Fibroblast of villous mesenchyme (primary cell): ENCODE results near the gene SH3RF3. TPM values are rescaled to one million over a fixed set of nuclear protein-coding genes. Genes with fewer than 3 reads are reported as not detected.

ENCODE experiments used
- DNase-seq: peaks from one replicate; pipeline ENCODE4 v3.0.0-alpha.2; 2010; ENCODE audit warnings: low read depth
- H3K4me3 ChIP-seq: 2 replicates; pipeline ENCODE4 v1.5.1; 2011; ENCODE audit warnings: low read depth, mild to moderate bottlenecking, low read length
- total RNA-seq: library from RNA; depleted of rRNA; stranded (reverse); fragments of >200 nt; gene quantifications from 2 replicates; pipeline ENCODE4 v1.2.3, GENCODE V29; 2012
- TF ChIP-seq, protein P1 (sequence below): IDR thresholded peaks from 2 replicates; pipeline ENCODE4 v1.5.1; 2012; ENCODE audit warnings: low read depth, mild to moderate bottlenecking, low read length; ENCODE audit not compliant: insufficient read depth

Gene SH3RF3
- total RNA-seq, 1 donor: 13.4 TPM

DNA sequence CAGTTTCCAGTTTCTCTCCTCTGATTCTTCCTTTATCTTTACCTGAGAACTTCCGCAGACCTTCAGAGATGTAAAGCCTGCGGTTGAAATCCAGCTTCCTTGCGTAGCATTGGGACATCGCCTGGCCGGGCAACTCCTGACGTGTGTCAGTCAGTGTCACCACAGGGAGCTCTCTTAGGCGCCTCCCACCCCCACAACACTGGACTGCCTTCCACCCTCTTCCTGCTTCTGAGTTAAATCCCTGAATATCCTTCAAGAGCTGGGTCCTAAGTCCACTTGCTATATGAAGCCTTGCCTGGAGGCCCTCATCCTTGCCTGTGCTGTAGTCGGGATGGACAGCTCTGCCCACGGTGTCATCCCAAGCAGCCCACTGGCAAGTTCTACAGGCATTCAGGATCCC is 305.3 kb downstream of the SH3RF3 start:
- no peak overlapping the region for H3K4me3 ChIP-seq
- TF ChIP-seq, protein P1, sequence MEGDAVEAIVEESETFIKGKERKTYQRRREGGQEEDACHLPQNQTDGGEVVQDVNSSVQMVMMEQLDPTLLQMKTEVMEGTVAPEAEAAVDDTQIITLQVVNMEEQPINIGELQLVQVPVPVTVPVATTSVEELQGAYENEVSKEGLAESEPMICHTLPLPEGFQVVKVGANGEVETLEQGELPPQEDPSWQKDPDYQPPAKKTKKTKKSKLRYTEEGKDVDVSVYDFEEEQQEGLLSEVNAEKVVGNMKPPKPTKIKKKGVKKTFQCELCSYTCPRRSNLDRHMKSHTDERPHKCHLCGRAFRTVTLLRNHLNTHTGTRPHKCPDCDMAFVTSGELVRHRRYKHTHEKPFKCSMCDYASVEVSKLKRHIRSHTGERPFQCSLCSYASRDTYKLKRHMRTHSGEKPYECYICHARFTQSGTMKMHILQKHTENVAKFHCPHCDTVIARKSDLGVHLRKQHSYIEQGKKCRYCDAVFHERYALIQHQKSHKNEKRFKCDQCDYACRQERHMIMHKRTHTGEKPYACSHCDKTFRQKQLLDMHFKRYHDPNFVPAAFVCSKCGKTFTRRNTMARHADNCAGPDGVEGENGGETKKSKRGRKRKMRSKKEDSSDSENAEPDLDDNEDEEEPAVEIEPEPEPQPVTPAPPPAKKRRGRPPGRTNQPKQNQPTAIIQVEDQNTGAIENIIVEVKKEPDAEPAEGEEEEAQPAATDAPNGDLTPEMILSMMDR: no peak
- DNase-seq: no peak

DNA sequence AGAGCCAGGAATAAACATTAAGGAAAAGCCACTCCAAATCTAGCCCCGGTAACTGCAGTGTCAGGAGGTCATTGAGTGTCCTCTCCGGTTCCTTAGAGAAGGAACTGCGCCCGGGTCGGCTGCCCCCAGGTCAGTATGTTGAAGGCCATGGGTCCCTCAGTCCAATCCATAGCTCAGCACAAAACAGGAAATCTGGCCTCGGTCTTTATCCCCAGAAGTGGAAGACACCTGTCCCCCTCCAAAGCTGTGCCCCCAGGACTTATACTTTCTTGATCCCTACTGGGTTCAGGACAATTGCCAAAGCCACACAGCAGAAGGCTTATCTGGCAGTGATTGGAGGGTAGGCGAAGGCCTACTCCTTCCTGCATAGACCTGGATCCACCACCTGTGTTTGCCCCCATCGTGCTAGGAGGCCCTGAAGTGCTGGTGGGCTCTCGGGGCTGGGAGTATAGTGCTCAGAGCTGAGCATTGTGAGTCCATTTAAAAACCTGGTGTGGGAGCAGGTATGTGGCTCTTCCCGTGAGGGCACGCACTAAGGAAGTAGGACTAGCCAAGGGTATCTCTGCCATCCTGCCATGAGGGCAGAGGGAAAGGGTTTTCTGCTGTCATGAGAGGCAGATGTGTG is 306.2 kb downstream of the SH3RF3 start:
- no peak overlapping the region for H3K4me3 ChIP-seq
- no peak for DNase-seq
- TF ChIP-seq, protein P1: no peak

DNA sequence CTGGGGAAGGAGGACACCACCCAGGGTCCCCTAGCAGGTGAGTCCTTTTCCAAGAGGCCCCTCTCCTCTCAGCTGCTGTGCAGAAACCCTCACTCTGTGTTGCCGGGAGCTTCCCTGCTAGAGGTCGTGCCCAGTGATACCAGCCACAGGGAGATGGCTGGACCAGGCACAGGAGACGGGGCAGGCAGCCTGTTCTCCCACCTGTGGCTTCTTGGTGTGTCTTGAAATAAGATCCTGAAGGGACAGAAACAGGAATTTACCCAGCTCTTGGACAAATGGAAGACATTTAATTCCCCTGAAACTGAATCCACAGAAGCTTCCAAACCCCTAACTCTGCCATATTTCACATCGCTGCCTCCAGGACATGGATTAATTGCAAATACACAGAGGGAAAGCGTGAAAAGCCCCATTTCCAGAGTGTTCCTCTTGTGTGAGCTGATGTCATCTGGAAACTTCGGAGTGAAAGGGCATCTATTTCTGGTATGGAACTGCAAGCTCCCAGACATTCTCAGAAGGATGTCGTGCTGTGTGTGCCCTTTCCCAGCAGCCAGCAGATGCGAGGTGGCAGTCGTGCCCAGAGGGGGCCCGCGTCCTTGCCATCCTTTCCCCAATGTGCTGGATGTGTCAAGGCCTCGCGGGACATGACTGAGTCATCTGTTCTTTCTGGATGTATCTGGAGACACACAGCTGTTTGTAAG is 307.0 kb downstream of the SH3RF3 start:
- H3K4me3 ChIP-seq: no peak overlapping the region
- DNase-seq: no peak
- TF ChIP-seq, protein P1: no peak

DNA sequence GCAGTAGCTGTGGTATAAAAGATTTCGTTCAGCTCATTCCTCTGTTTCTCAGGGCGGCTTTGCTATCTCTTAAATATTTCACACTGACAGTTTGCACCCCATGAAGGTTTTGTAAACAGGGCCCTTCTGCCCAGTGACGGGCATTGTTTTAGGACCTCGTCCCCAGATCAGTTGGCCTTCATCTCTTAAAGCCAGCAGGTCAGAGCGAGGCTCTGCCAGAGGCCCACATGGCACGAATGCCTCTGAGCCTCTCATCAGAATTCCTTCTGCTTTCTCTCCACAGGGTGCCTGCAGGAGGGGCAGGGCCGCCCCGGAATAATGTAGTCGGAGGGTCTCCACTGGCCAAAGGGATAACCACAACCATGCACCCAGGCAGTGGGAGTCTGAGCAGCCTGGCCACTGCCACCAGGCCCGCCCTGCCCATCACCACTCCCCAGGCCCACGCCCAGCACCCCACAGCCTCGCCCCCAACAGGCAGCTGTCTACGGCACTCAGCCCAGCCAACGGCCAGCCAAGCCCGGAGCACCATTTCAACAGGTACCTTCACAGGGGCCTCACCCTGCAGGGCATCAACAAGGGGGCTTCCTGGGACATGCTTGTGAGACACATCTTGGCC is 307.7 kb downstream of the SH3RF3 start:
- DNase-seq: no peak
- no peak overlapping the region for H3K4me3 ChIP-seq
- TF ChIP-seq, protein P1: no peak

DNA sequence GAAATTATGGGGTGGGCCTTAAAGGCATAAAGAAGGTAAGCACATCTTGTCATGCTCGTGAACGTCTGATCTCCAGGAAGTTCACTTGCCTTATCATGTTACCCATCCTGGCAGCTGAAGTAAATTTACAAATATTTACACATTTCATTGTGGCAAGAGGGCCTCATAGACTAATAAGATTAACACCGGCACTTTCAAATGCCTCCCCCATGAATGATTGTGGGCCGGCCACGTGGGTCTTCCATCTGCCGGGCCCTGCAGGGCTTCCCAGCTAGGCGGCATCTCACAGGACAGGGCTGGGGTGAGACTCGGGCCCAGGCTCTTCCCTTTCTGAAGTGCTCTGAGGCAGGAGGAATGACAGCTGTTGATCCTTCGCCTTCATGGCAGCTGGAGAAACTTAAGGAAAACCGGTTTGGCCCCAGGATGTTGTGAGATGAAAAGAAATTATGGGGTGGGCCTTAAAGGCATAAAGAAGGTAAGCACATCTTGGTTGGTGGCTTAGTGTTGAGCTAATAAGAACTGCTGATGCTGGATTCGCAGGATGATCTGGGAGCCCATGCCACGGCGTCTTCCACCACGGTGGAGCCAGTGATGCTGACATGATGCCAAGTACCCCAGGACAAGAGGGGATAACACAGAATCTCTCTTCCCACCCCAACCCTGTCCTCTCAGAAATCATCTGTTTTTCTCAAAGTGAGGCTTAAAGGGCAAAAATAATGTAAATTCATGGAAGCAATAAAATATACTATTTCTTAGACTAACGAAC is 308.5 kb downstream of the SH3RF3 start:
- TF ChIP-seq, protein P1: no peak
- no peak for DNase-seq
- H3K4me3 ChIP-seq: no peak overlapping the region

DNA sequence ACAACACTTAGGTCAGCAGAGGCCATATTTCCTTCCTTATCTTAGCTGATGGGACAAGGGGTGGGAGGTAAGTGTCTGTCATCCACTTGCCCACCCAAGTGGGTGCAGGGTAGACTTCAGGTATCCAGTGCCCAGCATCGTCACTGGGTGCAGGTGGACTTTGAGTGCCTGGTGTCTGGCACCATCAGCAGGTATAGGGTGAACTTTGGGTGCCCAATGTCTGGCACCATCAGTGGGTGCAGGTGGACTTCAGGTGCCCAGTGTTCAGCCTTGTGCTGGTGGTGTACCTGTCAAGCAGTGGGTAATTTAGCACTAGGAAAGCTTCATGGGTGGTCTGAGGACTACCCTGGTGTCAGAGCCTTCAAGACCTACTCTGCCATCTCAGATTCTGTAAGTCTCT is 309.1 kb downstream of the SH3RF3 start:
- no peak overlapping the region for H3K4me3 ChIP-seq
- TF ChIP-seq, protein P1: no peak
- no peak for DNase-seq
